Umbilical cord (tissue), 2 donors: ENCODE data around the gene RPL3. TPM values are rescaled to one million over a fixed set of nuclear protein-coding genes. Genes with fewer than 3 reads are reported as not detected.

Source experiments
- DNase-seq: peaks from one replicate; pipeline ENCODE4 v3.0.0-alpha.2; 2015; ENCODE audit warnings: low spot score
- total RNA-seq: library from RNA; depleted of rRNA; stranded (reverse); fragments of >200 nt; gene quantifications from one replicate; pipeline ENCODE4 v1.2.3, GENCODE V29; 2014; ENCODE audit warnings: low replicate concordance; ENCODE audit not compliant: insufficient read depth

RPL3 gene
- total RNA-seq, 1 donor from 2014 or later: 2,339 TPM

DNA sequence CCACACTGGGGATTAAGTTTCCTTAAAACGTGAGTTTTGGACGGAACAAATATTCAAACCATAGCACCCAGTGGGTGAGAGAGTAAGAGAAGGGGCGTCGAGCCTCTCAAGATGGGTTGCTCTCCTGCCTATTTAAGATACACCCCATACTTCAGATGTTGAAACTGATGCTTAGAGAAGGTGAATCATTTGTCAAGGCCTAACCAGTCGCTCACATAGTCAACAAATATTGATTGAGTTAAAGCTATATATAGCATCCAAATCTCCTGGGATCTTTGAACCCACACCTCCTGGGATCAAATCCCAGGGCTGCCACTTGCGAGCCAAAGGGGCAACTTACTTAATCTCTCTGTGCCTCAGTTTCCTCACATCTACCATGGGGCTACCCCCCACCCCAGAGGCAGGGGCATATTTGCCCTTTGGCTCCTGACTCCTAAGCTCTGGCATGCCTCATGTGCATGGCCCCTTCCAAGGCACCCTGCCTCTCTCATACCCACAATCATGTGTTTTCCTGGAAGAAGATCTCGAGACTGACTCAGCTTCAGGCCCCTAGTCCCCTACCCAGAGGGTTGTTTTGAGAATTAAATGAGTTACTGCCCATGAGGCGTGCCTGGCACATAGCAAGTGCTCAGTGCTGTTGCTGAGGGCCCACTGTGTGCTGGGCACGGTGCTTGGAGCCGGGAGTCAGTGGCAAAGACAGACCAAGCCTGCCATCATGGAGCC is 55.6 kb downstream of the RPL3 start:
- no peak for DNase-seq

Other genes with a start within 250 kb of the RPL3 start
- gene APOBEC3G, start 242.3 kb downstream of the RPL3 start, total RNA-seq: 7.9 TPM
- not detected for gene APOBEC3H, start 222.4 kb downstream of the RPL3 start, total RNA-seq
- 10.4 TPM for gene CBX7, start 166.9 kb downstream of the RPL3 start, total RNA-seq
- 4.8 TPM for gene PDGFB, start 74.6 kb downstream of the RPL3 start, total RNA-seq
- gene SYNGR1, start 30.4 kb upstream of the RPL3 start, total RNA-seq: 3.6 TPM
- 18.8 TPM for gene TAB1, start 80.2 kb upstream of the RPL3 start, total RNA-seq
- gene MGAT3, start 137.4 kb upstream of the RPL3 start, total RNA-seq: 2.2 TPM
- gene MIEF1, start 182.7 kb upstream of the RPL3 start, total RNA-seq: 7.0 TPM
- 231 TPM for gene ATF4, start 200.9 kb upstream of the RPL3 start, total RNA-seq
- 19.0 TPM for gene RPS19BP1, start 213.1 kb upstream of the RPL3 start, total RNA-seq